GM12878 (cell line): Measurements from ENCODE around the gene PIP5KL1. TPM values are rescaled to one million over a fixed set of nuclear protein-coding genes. Genes with fewer than 3 reads are reported as not detected.
A peak's percentile ranks its signal among the peaks of the same experiment; 100 is the strongest.

Experiments
- ATAC-seq: fragments of 200-7000 bp; cut with Tn5 transposase; 3 replicates; pipeline ENCODE4 v1.9.1; 2020; ENCODE audit warnings: mild to moderate bottlenecking, moderate library complexity
- BruUV-seq: library from RNA; stranded (reverse); fragments of 400-500 nt; replicated peaks from 2 replicates; lab custom pipeline; 2021; lab: Mats Ljungman, UMichigan
- CTCF ChIA-PET: fragments of 300-600 bp; sonication (Branson Sonifier 250); formaldehyde crosslinking; extraction: SDS; loops from one replicate; lab custom pipeline; 2021; ENCODE audit warnings: inconsistent platforms; lab: Yijun Ruan, JAX
- POLR2A ChIA-PET: fragments of 350-600 bp; formaldehyde crosslinking; extraction: SDS; loops from one replicate; lab custom pipeline; 2021; ENCODE audit warnings: inconsistent platforms; lab: Charles Lee
- RAD21 ChIA-PET: fragments of 300-600 bp; sonication (Branson Sonifier 250); formaldehyde crosslinking; loops from one replicate; lab custom pipeline; 2023; ENCODE audit warnings: antibody characterized with exemption; ENCODE audit not compliant: unreplicated experiment; lab: Charles Lee
- SMC1A ChIA-PET: fragments of 300-600 bp; sonication (Branson Sonifier 250); formaldehyde crosslinking; loops from one replicate; lab custom pipeline; 2023; ENCODE audit not compliant: unreplicated experiment, uncharacterized antibody; lab: Charles Lee
- DNase-seq: peaks from one replicate; pipeline ENCODE4 v3.0.0-alpha.2; 2011; ENCODE audit warnings: low read depth, low spot score
- FAIRE-seq: peaks from 3 replicates; lab custom pipeline; 2011; peaks lifted over from hg19 to GRCh38; lab: Jason Lieb, UNC
- H2AFZ ChIP-seq: 2 replicates; pipeline ENCODE4 v1.6.0; 2011; ENCODE audit warnings: low read depth, low read length, control low read depth; ENCODE audit not compliant: control insufficient read depth
- H3K27ac ChIP-seq: 2 replicates; pipeline ENCODE4 v1.5.1; 2011; ENCODE audit warnings: control low read depth; ENCODE audit not compliant: control insufficient read depth, insufficient read depth
- H3K27me3 ChIP-seq, 2 experiments: replicated peaks in 1 of 2; 2 replicates each; pipeline versions ENCODE4 v1.6.0 to v1.6.1; 2011; ENCODE audit warnings: low read length in 1 of 2; ENCODE audit not compliant: control insufficient read depth in 2 of 2, insufficient read depth in 2 of 2
- H3K36me3 ChIP-seq, 2 experiments: 2 replicates each; pipeline ENCODE4 v1.5.1; 2011; ENCODE audit warnings: low read length in 1 of 2; ENCODE audit not compliant: control insufficient read depth in 2 of 2, insufficient read depth in 2 of 2
- H3K4me1 ChIP-seq: 2 replicates; pipeline ENCODE4 v1.6.1; 2011; ENCODE audit warnings: mild to moderate bottlenecking, low read length, moderate library complexity, mixed read lengths; ENCODE audit not compliant: control insufficient read depth, insufficient read depth
- H3K4me2 ChIP-seq: 2 replicates; pipeline ENCODE4 v1.6.0; 2011; ENCODE audit warnings: control low read depth; ENCODE audit not compliant: control insufficient read depth, insufficient read depth
- H3K4me3 ChIP-seq: fragments of 200-600 bp; sonication (generic); 2 replicates; pipeline ENCODE4 v1.5.1; 2016
- H3K79me2 ChIP-seq: 2 replicates; pipeline ENCODE4 v1.6.0; 2011; ENCODE audit warnings: low read length; ENCODE audit not compliant: control insufficient read depth, insufficient read depth
- H3K9ac ChIP-seq: 2 replicates; pipeline ENCODE4 v1.8.0; 2011; ENCODE audit warnings: low read length, control low read depth, mixed read lengths; ENCODE audit not compliant: control insufficient read depth, insufficient read depth
- H3K9me3 ChIP-seq: replicated peaks from 3 replicates; pipeline ENCODE4 v1.5.1; 2011; ENCODE audit warnings: mild to moderate bottlenecking, low read length; ENCODE audit not compliant: control insufficient read depth, insufficient read depth
- H4K20me1 ChIP-seq: 2 replicates; pipeline ENCODE4 v1.6.0; 2011; ENCODE audit not compliant: control insufficient read depth, insufficient read depth
- ATF7 ChIP-seq: fragments of 450-650 bp; IDR thresholded peaks from 2 replicates; pipeline ENCODE4 v1.6.1; 2016; ENCODE audit warnings: low read depth, mild to moderate bottlenecking
- BHLHE40 ChIP-seq, 2 experiments: fragments of 450-650 bp in 1 of 2; IDR thresholded peaks; 2 replicates each; pipeline ENCODE4 v1.6.1; 2011 to 2017; ENCODE audit warnings: low read depth in 2 of 2, borderline replicate concordance in 1 of 2, improper control_type of control experiment in 1 of 2, low read length in 1 of 2, mild to moderate bottlenecking in 1 of 2
- CREB1 ChIP-seq: IDR thresholded peaks from 2 replicates; pipeline ENCODE4 v1.6.1; 2012; ENCODE audit warnings: low read depth, mild to moderate bottlenecking, inconsistent platforms
- ETV6 ChIP-seq, 2 experiments: fragments of 450-650 bp in 1 of 2; IDR thresholded peaks in 1 of 2; conservative IDR thresholded peaks in 1 of 2; 2 replicates each; pipeline ENCODE4 v1.6.1; 2014; ENCODE audit warnings: antibody characterized with exemption in 1 of 2, borderline replicate concordance in 1 of 2, low read depth in 1 of 2, mild to moderate bottlenecking in 1 of 2, moderate library complexity in 1 of 2
- MEF2B ChIP-seq: fragments of 450-650 bp; IDR thresholded peaks from 2 replicates; pipeline ENCODE4 v1.6.1; 2018; ENCODE audit warnings: mild to moderate bottlenecking, moderate library complexity; ENCODE audit not compliant: partially characterized antibody, poor library complexity, severe bottlenecking
- MXI1 ChIP-seq: fragments of 150-350 bp; IDR thresholded peaks from 2 replicates; pipeline ENCODE4 v1.6.1; 2011; ENCODE audit warnings: low read depth, mild to moderate bottlenecking, inconsistent platforms, low read length, improper control_type of control experiment
- NFIC ChIP-seq: IDR thresholded peaks from 2 replicates; pipeline ENCODE4 v1.6.1; 2012; ENCODE audit warnings: low read depth, mild to moderate bottlenecking, inconsistent platforms, low read length, moderate library complexity
- POLR2A ChIP-seq: IDR thresholded peaks from 2 replicates; pipeline ENCODE4 v1.6.1; 2011; ENCODE audit warnings: low read depth, mild to moderate bottlenecking, low read length
- RUNX3 ChIP-seq: IDR thresholded peaks from 2 replicates; pipeline ENCODE4 v1.6.1; 2012; ENCODE audit warnings: low read length, inconsistent platforms
- SP1 ChIP-seq: IDR thresholded peaks from one replicate; pipeline ENCODE4 v1.6.1; 2011; ENCODE audit warnings: low read depth, low read length
- TAF1 ChIP-seq: IDR thresholded peaks from 2 replicates; pipeline ENCODE4 v1.6.1; 2011; ENCODE audit warnings: mild to moderate bottlenecking, low read depth, low read length, borderline replicate concordance
- TCF12 ChIP-seq: IDR thresholded peaks from 2 replicates; pipeline ENCODE4 v1.6.1; 2011; ENCODE audit warnings: low read depth, mild to moderate bottlenecking, low read length
- WGBS: methylation state at CpG from one replicate; pipeline ENCODE4 v1.1.6; 2016; ENCODE audit warnings: low lambda C conversion rate; ENCODE audit not compliant: insufficient replicate concordance, insufficient coverage; ENCODE audit errors: missing lambda C conversion rate; 5-methylcytosine and 5-hydroxymethylcytosine counted together
- in situ Hi-C: fragments of 300-500 bp; cut with MboI; formaldehyde crosslinking; loops from 9 replicates; pipeline ENCODE4 v1.14.3; 2018; ENCODE audit warnings: mixed read lengths
- intact Hi-C: fragments of 100-400 bp; cut with micrococcal nuclease; formaldehyde crosslinking; loops from one replicate; pipeline ENCODE4 v1.14.2; 2022; ENCODE audit not compliant: unreplicated experiment
- polyA plus RNA-seq, 11 experiments: library from polyadenylated mRNA; depleted of rRNA in 4 of 11; unstranded in 6 of 11; stranded (reverse) in 5 of 11; fragments of >200 nt; fragmentation: Nextera tagmentation in 4 of 11; fragmentation: Illumina TruSeq in 1 of 11; extraction: Ambion mirVana in 4 of 11; extraction: Trizol in 1 of 11; gene quantifications; 1 replicate in 1 of 11; 2 replicates in 10 of 11; pipeline versions ENCODE4 v1.2.1 to v1.2.3, GENCODE V29; 2011 to 2016; ENCODE audit warnings: inconsistent platforms in 2 of 11, missing spikeins in 2 of 11, low read depth in 1 of 11
- total RNA-seq, 4 experiments: library from RNA; depleted of rRNA in 3 of 4; stranded (reverse); fragments of >200 nt in 3 of 4; fragmentation: Illumina TruSeq in 1 of 4; extraction: Trizol in 1 of 4; gene quantifications; 2 replicates each; pipeline versions ENCODE4 v1.2.1 to v1.2.3, GENCODE V29; 2013 to 2021
- TF ChIP-seq, protein P1 (sequence below): fragments of 450-650 bp; IDR thresholded peaks from 2 replicates; pipeline ENCODE4 v1.6.1; 2016; ENCODE audit warnings: mild to moderate bottlenecking, moderate library complexity, borderline replicate concordance
- TF ChIP-seq, protein P2 (sequence below): fragments of 450-650 bp; conservative IDR thresholded peaks from 2 replicates; pipeline ENCODE4 v1.6.1; 2017; ENCODE audit warnings: mild to moderate bottlenecking, moderate library complexity

Gene PIP5KL1
- total and polyA plus RNA-seq, 10 of the 15 experiments (the other 5 are each of a cell fraction or from before 2014, with no cell fraction given) = 0.04 to 0.67 (median 0.43) TPM; not detected in 2

DNA sequence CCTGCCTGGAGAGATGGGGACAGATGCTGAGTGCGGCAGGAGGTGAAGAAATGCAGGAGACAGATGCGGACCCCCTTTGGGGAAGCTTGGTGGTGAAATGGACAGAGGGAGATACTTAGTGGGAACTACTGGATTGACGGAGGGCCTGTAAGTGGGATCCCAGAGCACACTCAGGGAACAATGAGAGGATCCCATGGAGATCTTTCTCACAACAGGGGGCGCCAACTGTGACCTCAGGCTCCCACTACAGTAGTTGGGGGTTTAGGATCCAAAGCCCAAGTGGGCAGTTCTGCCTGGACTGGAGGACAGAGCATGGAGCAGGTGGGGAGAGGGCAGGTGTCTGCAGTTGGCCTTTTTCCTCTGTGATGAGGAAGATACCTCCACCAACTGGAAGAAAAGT, 3.7 kb upstream of the PIP5KL1 start (continued):
- no peak for TF ChIP-seq TAF1
- TF ChIP-seq NFIC = no peak

DNA sequence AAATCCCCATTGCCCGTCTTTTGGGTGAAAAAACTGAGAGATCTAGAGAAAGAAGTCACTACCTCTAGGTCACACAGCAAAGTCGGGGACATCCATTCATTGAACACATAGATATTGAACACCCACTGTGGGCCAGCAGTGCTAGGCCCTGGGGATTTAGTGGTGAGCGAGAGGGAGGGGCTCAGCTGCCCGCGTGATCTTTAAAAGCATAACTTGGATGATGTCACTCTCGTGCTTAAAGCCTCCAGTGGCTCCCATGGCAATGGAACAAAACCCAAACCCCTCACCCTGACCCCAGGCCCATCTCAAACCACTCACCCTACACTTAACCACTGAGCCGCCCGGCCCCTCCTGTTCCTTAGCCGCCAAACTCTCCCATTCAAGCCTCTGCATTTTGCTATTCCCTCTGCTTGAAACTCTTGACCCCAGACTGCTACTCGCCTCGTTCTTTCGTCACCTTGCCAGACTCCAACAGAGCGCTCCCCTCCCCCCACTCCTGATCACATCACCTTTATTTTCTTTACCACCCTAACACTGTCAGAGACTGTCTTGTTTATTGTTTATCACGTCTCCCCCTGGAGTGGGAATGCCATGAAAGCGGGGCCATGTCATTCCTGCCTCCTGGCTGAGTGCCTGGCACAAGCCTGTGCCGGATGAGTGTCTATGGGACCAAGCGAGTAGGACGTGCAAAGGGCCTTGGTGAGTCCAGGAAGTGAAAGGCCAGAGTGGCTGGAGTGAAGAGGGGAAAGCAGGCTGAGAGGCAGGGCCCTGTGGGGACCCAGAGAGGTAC, 710 bp upstream of the PIP5KL1 start:
- in situ Hi-C loops = no loop called here
- FAIRE-seq = peak; percentile 70
- Histone ChIP-seq H3K27me3 (peaks cover 2 to 4% of the 10 kb centered on the region in 2 experiments; a peak in 3 of 4 replicates), H3K27ac (no peak overlapping the region), H3K9ac (peak overlapping the region; percentile 51; the same call in 1 of the 2 replicates), H3K79me2 (peaks cover 8% of the 10 kb centered on the region), H3K9me3 (no peaks in the 10 kb centered on the region), H4K20me1 (peaks cover 2% of the 10 kb centered on the region; the same call in 1 of the 2 replicates), H3K36me3 (peaks cover 0 to 2% of the 10 kb centered on the region in 2 experiments; a peak in 2 of 4 replicates), H2AFZ (peak overlapping the region; percentile 47; the same call in 1 of the 2 replicates), H3K4me2 (peak overlapping the region; percentile 96), H3K4me1 (peaks cover 21% of the 10 kb centered on the region), H3K4me3 (peak overlapping the region; percentile 65)
- ChIA-PET SMC1A (no interaction called here), POLR2A (no interaction called here), RAD21 (interaction anchor here (1.6 kb wide), 1 partner anchor 11 kb away, joined by 4 read pairs; no protein-coding TSS in a partner anchor), CTCF (interaction anchor here (1.0 to 3.2 kb wide), 2 partner anchors 11 to 196 kb away, joined by 3 to 19 read pairs; partner anchors contain the start of gene TOR2A)
- intact Hi-C loops = no loop called here
- 24% methylated on average over 18 of the region's 18 CpGs for WGBS
- BruUV-seq = no TSS peak
- ATAC-seq = peak; percentile 58
- DNase-seq = no peak
- TF ChIP-seq POLR2A (peak; percentile 36; the same call in 1 of the 2 replicates), ATF7 (peak; percentile 89), MXI1 (peak; percentile 37; the same call in 1 of the 2 replicates), BHLHE40 (IDR thresholded peaks at IDR 0.05; ENCODE audit: borderline replicate concordance in 1 of 2, low read depth in 2 of 2, low read length in 1 of 2) (peak; percentile 35 to 69; a peak in 2 of 4 replicates), ETV6 (conservative IDR thresholded peaks at IDR 0.05 in 1 of 2, IDR thresholded peaks at IDR 0.05 in 1 of 2; ENCODE audit: borderline replicate concordance in 1 of 2, low read depth in 1 of 2) (no peak), CREB1 (peak; percentile 34; the same call in 1 of the 2 replicates), TCF12 (no peak), SP1 (no peak), RUNX3 (peak; percentile 34; the same call in 1 of the 2 replicates), MEF2B (peak; percentile 84)
- TF ChIP-seq, protein P1, sequence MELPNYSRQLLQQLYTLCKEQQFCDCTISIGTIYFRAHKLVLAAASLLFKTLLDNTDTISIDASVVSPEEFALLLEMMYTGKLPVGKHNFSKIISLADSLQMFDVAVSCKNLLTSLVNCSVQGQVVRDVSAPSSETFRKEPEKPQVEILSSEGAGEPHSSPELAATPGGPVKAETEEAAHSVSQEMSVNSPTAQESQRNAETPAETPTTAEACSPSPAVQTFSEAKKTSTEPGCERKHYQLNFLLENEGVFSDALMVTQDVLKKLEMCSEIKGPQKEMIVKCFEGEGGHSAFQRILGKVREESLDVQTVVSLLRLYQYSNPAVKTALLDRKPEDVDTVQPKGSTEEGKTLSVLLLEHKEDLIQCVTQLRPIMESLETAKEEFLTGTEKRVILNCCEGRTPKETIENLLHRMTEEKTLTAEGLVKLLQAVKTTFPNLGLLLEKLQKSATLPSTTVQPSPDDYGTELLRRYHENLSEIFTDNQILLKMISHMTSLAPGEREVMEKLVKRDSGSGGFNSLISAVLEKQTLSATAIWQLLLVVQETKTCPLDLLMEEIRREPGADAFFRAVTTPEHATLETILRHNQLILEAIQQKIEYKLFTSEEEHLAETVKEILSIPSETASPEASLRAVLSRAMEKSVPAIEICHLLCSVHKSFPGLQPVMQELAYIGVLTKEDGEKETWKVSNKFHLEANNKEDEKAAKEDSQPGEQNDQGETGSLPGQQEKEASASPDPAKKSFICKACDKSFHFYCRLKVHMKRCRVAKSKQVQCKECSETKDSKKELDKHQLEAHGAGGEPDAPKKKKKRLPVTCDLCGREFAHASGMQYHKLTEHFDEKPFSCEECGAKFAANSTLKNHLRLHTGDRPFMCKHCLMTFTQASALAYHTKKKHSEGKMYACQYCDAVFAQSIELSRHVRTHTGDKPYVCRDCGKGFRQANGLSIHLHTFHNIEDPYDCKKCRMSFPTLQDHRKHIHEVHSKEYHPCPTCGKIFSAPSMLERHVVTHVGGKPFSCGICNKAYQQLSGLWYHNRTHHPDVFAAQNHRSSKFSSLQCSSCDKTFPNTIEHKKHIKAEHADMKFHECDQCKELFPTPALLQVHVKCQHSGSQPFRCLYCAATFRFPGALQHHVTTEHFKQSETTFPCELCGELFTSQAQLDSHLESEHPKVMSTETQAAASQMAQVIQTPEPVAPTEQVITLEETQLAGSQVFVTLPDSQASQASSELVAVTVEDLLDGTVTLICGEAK = no peak
- TF ChIP-seq, protein P2, sequence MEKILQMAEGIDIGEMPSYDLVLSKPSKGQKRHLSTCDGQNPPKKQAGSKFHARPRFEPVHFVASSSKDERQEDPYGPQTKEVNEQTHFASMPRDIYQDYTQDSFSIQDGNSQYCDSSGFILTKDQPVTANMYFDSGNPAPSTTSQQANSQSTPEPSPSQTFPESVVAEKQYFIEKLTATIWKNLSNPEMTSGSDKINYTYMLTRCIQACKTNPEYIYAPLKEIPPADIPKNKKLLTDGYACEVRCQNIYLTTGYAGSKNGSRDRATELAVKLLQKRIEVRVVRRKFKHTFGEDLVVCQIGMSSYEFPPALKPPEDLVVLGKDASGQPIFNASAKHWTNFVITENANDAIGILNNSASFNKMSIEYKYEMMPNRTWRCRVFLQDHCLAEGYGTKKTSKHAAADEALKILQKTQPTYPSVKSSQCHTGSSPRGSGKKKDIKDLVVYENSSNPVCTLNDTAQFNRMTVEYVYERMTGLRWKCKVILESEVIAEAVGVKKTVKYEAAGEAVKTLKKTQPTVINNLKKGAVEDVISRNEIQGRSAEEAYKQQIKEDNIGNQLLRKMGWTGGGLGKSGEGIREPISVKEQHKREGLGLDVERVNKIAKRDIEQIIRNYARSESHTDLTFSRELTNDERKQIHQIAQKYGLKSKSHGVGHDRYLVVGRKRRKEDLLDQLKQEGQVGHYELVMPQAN = no peak
